AG10803 (cell line): ENCODE data around the gene ITGAE.

Source experiments
- DNase-seq: peaks from one replicate; pipeline ENCODE4 v3.0.0; 2010; ENCODE audit warnings: low read depth
- H3K4me3 ChIP-seq: 2 replicates; pipeline ENCODE4 v1.5.1; 2011; ENCODE audit warnings: mild to moderate bottlenecking, low read length, control low read depth
- TF ChIP-seq, protein P1 (sequence below): conservative IDR thresholded peaks from 2 replicates; pipeline ENCODE4 v1.5.1; 2011; ENCODE audit warnings: mild to moderate bottlenecking, low read length, control low read depth, inconsistent platforms

The ITGAE gene

DNA sequence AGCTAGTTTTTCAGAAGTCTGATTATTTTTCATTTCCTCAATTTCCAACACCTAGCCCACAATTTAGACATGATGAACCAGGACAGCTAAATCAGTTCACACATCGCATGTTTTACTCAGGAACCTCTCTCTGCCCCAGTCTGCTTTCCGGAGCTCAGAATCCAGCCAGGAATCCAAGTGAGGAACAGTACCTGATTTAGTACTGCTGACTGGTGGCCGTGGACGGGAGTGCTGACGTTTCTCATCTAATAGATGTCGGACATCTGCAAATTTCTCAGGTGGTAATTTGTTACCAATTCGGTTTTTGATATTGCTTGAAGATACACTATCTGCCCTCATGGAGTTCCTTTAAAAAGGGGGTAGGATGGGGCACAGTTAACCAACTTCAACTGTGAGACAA, 14.9 kb upstream of the ITGAE start:
- TF ChIP-seq, protein P1, sequence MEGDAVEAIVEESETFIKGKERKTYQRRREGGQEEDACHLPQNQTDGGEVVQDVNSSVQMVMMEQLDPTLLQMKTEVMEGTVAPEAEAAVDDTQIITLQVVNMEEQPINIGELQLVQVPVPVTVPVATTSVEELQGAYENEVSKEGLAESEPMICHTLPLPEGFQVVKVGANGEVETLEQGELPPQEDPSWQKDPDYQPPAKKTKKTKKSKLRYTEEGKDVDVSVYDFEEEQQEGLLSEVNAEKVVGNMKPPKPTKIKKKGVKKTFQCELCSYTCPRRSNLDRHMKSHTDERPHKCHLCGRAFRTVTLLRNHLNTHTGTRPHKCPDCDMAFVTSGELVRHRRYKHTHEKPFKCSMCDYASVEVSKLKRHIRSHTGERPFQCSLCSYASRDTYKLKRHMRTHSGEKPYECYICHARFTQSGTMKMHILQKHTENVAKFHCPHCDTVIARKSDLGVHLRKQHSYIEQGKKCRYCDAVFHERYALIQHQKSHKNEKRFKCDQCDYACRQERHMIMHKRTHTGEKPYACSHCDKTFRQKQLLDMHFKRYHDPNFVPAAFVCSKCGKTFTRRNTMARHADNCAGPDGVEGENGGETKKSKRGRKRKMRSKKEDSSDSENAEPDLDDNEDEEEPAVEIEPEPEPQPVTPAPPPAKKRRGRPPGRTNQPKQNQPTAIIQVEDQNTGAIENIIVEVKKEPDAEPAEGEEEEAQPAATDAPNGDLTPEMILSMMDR, result no peak
- no peak overlapping the region for H3K4me3 ChIP-seq
- DNase-seq, result no peak

DNA sequence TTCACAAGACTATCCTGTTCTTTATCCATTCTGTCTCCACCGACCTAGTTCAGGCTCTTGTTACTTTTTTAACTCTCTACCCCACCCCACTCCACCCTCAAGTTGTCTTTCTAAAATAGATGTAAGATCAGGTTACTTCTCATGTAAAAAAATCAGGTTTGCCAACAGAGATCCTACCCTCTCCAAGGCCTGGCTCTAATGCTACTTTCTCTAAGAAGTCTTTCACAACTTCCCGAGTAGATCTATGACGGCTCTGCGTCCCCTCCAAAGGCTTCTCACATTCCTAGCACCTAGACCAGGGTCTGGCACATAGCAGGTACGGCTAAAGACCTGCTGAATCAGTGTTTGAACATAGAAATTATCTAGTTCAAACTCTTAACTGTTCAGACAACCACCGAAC, 14.1 kb upstream of the ITGAE start:
- H3K4me3 ChIP-seq, result no peak overlapping the region
- TF ChIP-seq, protein P1, result no peak
- DNase-seq, result no peak

DNA sequence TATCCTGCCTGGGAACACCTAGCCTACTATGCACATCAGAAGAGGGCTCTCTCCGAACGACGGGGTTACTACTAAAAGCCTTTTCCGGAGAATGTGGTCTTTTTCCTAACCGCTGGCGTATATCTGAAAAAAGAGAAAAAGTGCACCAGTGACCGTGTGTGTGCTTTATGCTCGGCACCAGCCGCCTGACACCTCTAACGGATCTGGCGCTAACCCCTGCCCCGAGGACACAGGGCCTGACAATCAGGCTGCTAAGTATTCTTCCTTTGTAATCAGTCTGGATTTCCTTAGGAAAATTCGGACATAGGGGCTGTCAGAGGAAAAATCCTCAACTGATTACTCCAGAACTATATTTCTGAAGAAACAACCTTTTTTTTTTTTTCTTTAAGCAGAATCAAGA, 13.4 kb upstream of the ITGAE start:
- H3K4me3 ChIP-seq, result no peak overlapping the region
- TF ChIP-seq, protein P1, result no peak
- no peak for DNase-seq

DNA sequence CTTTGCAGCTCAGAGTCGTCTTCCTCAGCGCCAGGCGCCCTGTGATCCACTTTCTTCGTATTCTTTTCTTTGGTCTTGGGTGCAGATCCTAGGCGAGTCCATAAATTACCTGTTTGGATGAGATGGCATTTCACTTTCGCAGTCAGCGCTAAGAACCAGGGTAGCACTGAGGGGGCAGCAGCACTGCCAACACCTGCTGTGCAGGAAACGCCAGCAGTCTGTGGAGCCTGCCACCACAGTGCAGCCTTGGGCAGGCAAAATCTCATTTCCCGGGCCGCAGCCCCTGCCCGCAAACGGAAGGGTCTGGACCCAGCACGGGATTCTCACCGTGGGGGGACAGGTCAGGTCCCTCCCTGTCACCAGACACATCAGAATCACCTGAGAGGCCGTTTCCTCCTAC, 12.2 kb upstream of the ITGAE start:
- DNase-seq, result no peak
- TF ChIP-seq, protein P1, result no peak
- no peak overlapping the region for H3K4me3 ChIP-seq

DNA sequence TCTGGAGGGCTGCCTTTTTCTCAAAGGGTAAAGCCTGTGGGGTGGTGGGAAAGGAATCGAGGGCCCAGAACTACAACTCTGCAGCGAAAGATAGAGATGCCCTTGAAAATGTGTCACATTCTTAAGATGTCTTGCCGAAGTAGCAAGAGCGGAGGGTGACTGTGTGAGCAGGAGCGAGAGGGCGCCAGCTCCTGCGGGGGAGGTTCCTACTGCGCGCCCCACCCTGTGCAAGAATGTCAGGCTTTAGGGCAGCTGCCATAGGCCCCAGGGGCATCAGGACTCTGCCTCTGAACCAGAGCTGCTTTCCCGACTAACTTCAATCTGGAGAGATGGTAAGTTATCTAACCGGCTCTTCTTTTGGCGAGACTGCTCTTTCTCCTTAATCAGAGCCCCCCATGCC, 11.8 kb upstream of the ITGAE start:
- no peak for DNase-seq
- no peak overlapping the region for H3K4me3 ChIP-seq
- TF ChIP-seq, protein P1, result no peak

DNA sequence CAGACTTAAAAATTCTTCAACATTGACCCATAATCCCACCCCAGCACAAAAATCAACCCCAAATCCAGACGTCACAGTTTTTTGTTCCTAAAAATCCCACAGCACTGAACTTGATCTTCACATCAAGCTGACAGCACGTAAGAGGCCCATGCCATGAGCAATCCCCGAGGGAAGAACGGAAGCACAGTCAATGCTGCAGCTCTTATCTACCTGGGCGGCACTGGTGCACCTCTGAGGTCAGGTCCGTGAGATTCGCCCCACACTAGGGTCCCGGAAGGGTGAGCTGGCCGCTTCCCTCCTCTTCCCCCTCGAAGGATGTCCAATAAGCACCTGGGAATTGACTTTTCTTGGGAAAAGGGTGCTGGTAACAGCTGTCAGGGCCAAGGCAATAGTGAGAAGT, 11.3 kb upstream of the ITGAE start:
- TF ChIP-seq, protein P1, result no peak

DNA sequence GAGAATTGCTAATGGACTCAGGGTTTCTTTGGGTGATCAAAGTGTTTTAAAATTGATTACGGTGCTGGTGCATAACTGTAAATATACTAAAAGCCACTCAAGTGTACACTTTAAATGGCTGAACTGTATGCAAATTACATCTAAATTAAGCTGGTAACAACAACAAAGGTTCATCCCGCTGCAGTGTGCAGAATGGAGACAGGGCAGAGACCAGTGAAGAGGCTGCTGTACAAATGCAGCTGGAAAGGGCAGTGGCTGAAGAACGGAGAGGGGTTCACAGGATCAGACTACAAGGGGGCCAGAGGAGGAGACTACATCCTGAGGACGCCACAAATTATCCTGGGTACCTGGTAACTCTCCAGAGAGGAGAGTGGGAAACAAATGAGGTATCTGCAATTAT, 9.0 kb upstream of the ITGAE start:
- TF ChIP-seq, protein P1, result no peak
- H3K4me3 ChIP-seq, result no peak overlapping the region
- DNase-seq, result no peak

More for the DNA sequence above, 11.3 kb upstream of the ITGAE start:
- no peak overlapping the region for H3K4me3 ChIP-seq
- DNase-seq, result no peak
